ENCODE data around the gene SMAD2.

DNA sequence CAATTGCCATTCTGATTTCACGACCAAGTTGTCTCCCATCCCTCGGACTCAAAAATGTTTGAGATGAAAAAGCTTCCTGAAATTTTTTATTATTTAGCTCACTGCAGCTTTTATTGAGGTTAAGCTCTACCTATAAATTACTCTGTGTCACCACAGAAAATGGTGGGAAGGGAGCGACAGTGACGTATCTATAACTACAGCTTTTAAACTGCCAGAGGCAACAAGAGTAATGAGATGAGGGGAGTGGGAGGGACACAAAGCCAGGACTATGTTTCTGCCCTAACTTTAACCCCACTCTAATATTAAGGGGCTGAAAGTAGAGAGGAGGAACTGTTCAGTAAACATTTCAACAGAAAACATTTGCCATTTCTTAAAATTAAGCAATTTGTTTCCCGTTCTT, 37.4 kb downstream of the SMAD2 start:
- no peak for TF ChIP-seq CTCF (IDR thresholded peaks at IDR 0.05; ENCODE audit: low read length)
- no peak for TF ChIP-seq EZH2 (IDR thresholded peaks at IDR 0.05; ENCODE audit: borderline replicate concordance, low read length)
